ENCODE data around the gene SEPTIN1.
A peak's percentile ranks its signal among the peaks of the same experiment; 100 is the strongest.

SEPTIN1 gene

GRCh38 chr16:30349675-30350074 lies 32.7 kb downstream of the SEPTIN1 start:
- TF ChIP-seq EZH2phosphoT487 (IDR thresholded peaks at IDR 0.05; ENCODE audit: borderline replicate concordance) (no peak), CTCF (conservative IDR thresholded peaks at IDR 0.05; ENCODE audit: low read length) (no peak)
- H3K4me2 ChIP-seq (ENCODE audit: low read depth, low read length, poor library complexity, severe bottlenecking) = peak overlapping the region; percentile 3
- no peak overlapping the region for H3K9ac ChIP-seq (ENCODE audit: low read depth, low read length, poor library complexity, severe bottlenecking)

GRCh38 chr16:30348929-30349328 lies 33.4 kb downstream of the SEPTIN1 start:
- TF ChIP-seq CTCF (conservative IDR thresholded peaks at IDR 0.05; ENCODE audit: low read length) (no peak), EZH2phosphoT487 (IDR thresholded peaks at IDR 0.05; ENCODE audit: borderline replicate concordance) (no peak)
- Histone ChIP-seq H3K9me3 (ENCODE audit: insufficient read depth, low read depth, low read length) (no peaks in the 10 kb centered on the region), H3K36me3 (ENCODE audit: insufficient read depth, low read length) (peaks cover 19% of the 10 kb centered on the region; the same call in 1 of the 2 replicates), H3K9ac (ENCODE audit: low read depth, low read length, poor library complexity, severe bottlenecking) (no peak overlapping the region), H3K9me2 (replicated peaks; ENCODE audit: low read depth, low read length) (no peaks in the 10 kb centered on the region), H3K4me3 (ENCODE audit: low read length, poor library complexity, severe bottlenecking) (no peak overlapping the region), H3K27me3 (ENCODE audit: insufficient read depth, low read length, poor library complexity, severe bottlenecking) (no peaks in the 10 kb centered on the region), H3F3A (ENCODE audit: low read depth) (peaks cover 5% of the 10 kb centered on the region; the same call in 1 of the 2 replicates), H3K79me2 (ENCODE audit: insufficient read depth, low read length) (peaks cover 27% of the 10 kb centered on the region), H3K4me1 (ENCODE audit: insufficient read depth, low read length, poor library complexity, severe bottlenecking) (peaks cover 23% of the 10 kb centered on the region), H2AFZ (ENCODE audit: low read length) (no peak overlapping the region), H4K20me1 (ENCODE audit: insufficient read depth, low read length, poor library complexity, severe bottlenecking) (peaks cover 8% of the 10 kb centered on the region), H3K4me2 (ENCODE audit: low read depth, low read length, poor library complexity, severe bottlenecking) (peak overlapping the region; percentile 3)

More at GRCh38 chr16:30349675-30350074, 32.7 kb downstream of the SEPTIN1 start:
- H4K20me1 ChIP-seq (ENCODE audit: insufficient read depth, low read length, poor library complexity, severe bottlenecking) = peaks cover 12% of the 10 kb centered on the region
- H3K9me2 ChIP-seq (replicated peaks; ENCODE audit: low read depth, low read length) = no peaks in the 10 kb centered on the region
- peaks cover 25% of the 10 kb centered on the region for H3K4me1 ChIP-seq (ENCODE audit: insufficient read depth, low read length, poor library complexity, severe bottlenecking)
- no peak overlapping the region for H3K4me3 ChIP-seq (ENCODE audit: low read length, poor library complexity, severe bottlenecking)
- H3F3A ChIP-seq (ENCODE audit: low read depth) = peaks cover 5% of the 10 kb centered on the region; the same call in 1 of the 2 replicates
- peaks cover 35% of the 10 kb centered on the region for H3K79me2 ChIP-seq (ENCODE audit: insufficient read depth, low read length)
- peaks cover 19% of the 10 kb centered on the region; the same call in 1 of the 2 replicates for H3K36me3 ChIP-seq (ENCODE audit: insufficient read depth, low read length)
- no peaks in the 10 kb centered on the region for H3K27me3 ChIP-seq (ENCODE audit: insufficient read depth, low read length, poor library complexity, severe bottlenecking)
- no peaks in the 10 kb centered on the region for H3K9me3 ChIP-seq (ENCODE audit: insufficient read depth, low read depth, low read length)
- H2AFZ ChIP-seq (ENCODE audit: low read length) = no peak overlapping the region

GRCh38 chr16:30348113-30348512 lies 34.2 kb downstream of the SEPTIN1 start:
- H2AFZ ChIP-seq (ENCODE audit: low read length) = no peak overlapping the region
- peaks cover 18% of the 10 kb centered on the region for H3K4me1 ChIP-seq (ENCODE audit: insufficient read depth, low read length, poor library complexity, severe bottlenecking)
- TF ChIP-seq EZH2phosphoT487 (IDR thresholded peaks at IDR 0.05; ENCODE audit: borderline replicate concordance) (no peak), CTCF (conservative IDR thresholded peaks at IDR 0.05; ENCODE audit: low read length) (no peak)
- no peak overlapping the region for H3K9ac ChIP-seq (ENCODE audit: low read depth, low read length, poor library complexity, severe bottlenecking)
- no peaks in the 10 kb centered on the region for H3K9me2 ChIP-seq (replicated peaks; ENCODE audit: low read depth, low read length)
- H3K4me3 ChIP-seq (ENCODE audit: low read length, poor library complexity, severe bottlenecking) = no peak overlapping the region
- peaks cover 5% of the 10 kb centered on the region; the same call in 1 of the 2 replicates for H3F3A ChIP-seq (ENCODE audit: low read depth)
- H3K79me2 ChIP-seq (ENCODE audit: insufficient read depth, low read length) = peaks cover 19% of the 10 kb centered on the region
- H3K4me2 ChIP-seq (ENCODE audit: low read depth, low read length, poor library complexity, severe bottlenecking) = no peak overlapping the region
- H3K27me3 ChIP-seq (ENCODE audit: insufficient read depth, low read length, poor library complexity, severe bottlenecking) = no peaks in the 10 kb centered on the region
- no peaks in the 10 kb centered on the region for H3K9me3 ChIP-seq (ENCODE audit: insufficient read depth, low read depth, low read length)
- H3K36me3 ChIP-seq (ENCODE audit: insufficient read depth, low read length) = peaks cover 19% of the 10 kb centered on the region; the same call in 1 of the 2 replicates
- peaks cover under 1% of the 10 kb centered on the region for H4K20me1 ChIP-seq (ENCODE audit: insufficient read depth, low read length, poor library complexity, severe bottlenecking)
